ENCODE measurements around the gene PLCD1.
"Not testable (repeated sequence)": the region's sequence is repeated elsewhere in the genome, so short reads cannot be mapped to it uniquely, and the experiment has no call there.

Gene PLCD1

GRCh38 chr3:37984051-37984450, 45.4 kb downstream of the PLCD1 start:
- no peak for DNase-seq

GRCh38 chr3:37982331-37982730, 47.1 kb downstream of the PLCD1 start:
- no peak for DNase-seq

GRCh38 chr3:37981348-37981664, 48.1 kb downstream of the PLCD1 start:
- no peak for DNase-seq

- no peak for DNase-seq
Measured at GRCh38 chr3:37980462-37981347, 48.7 kb downstream of the PLCD1 start.

GRCh38 chr3:37979541-37980461, 49.6 kb downstream of the PLCD1 start:
- DNase-seq = no peak

- peak; percentile 70 for DNase-seq
Measured at GRCh38 chr3:37974121-37975083, 55.0 kb downstream of the PLCD1 start.

GRCh38 chr3:37973246-37974054, 56.0 kb downstream of the PLCD1 start:
- no peak for DNase-seq

GRCh38 chr3:37972056-37972455, 57.4 kb downstream of the PLCD1 start:
- not testable (repeated sequence) for DNase-seq

GRCh38 chr3:37971467-37971866, 58.0 kb downstream of the PLCD1 start:
- no peak for DNase-seq

GRCh38 chr3:37970802-37971201, 58.6 kb downstream of the PLCD1 start:
- DNase-seq = no peak

- no peak for DNase-seq
Measured at GRCh38 chr3:37969596-37970100, 59.8 kb downstream of the PLCD1 start.

- no peak for DNase-seq
Measured at GRCh38 chr3:37968813-37969595, 60.4 kb downstream of the PLCD1 start.

- DNase-seq = no peak
Measured at GRCh38 chr3:37968199-37968598, 61.2 kb downstream of the PLCD1 start.

GRCh38 chr3:37967260-37967881, 62.1 kb downstream of the PLCD1 start:
- DNase-seq = peak; percentile 58

GRCh38 chr3:37964716-37965115, 64.7 kb downstream of the PLCD1 start:
- no peak for DNase-seq

- DNase-seq = no peak
Measured at GRCh38 chr3:37964146-37964545, 65.3 kb downstream of the PLCD1 start.

GRCh38 chr3:37963635-37964034, 65.8 kb downstream of the PLCD1 start:
- no peak for DNase-seq

GRCh38 chr3:37963016-37963415, 66.4 kb downstream of the PLCD1 start:
- DNase-seq = no peak

GRCh38 chr3:37961622-37962431, 67.6 kb downstream of the PLCD1 start:
- DNase-seq = no peak
